T-helper 9 cell (primary cell): ENCODE measurements around the gene YIPF4.
A peak's percentile ranks its signal among the peaks of the same experiment; 100 is the strongest.
"Not testable (repeated sequence)": the region's sequence is repeated elsewhere in the genome, so short reads cannot be mapped to it uniquely, and the experiment has no call there.

ENCODE experiments used
- DNase-seq: peaks from one replicate; pipeline ENCODE4 v3.0.0-alpha.2; 2020

Gene YIPF4

GRCh38 chr2:32289165-32289999 is 11.7 kb downstream of the YIPF4 start:
- no peak for DNase-seq

GRCh38 chr2:32290000-32290339 is 12.3 kb downstream of the YIPF4 start:
- no peak for DNase-seq

GRCh38 chr2:32291746-32292145 is 14.0 kb downstream of the YIPF4 start:
- no peak for DNase-seq

- DNase-seq, result not testable (repeated sequence)
Observed at GRCh38 chr2:32293493-32293892, 15.8 kb downstream of the YIPF4 start.

- DNase-seq, result not testable (repeated sequence)
Observed at GRCh38 chr2:32293966-32294562, 16.4 kb downstream of the YIPF4 start.

GRCh38 chr2:32310577-32310976 is 32.9 kb downstream of the YIPF4 start:
- DNase-seq, result no peak

GRCh38 chr2:32314886-32315285 is 37.2 kb downstream of the YIPF4 start:
- no peak for DNase-seq

- not testable (repeated sequence) for DNase-seq
Observed at GRCh38 chr2:32328679-32329078, 51.0 kb downstream of the YIPF4 start.

- not testable (repeated sequence) for DNase-seq
Observed at GRCh38 chr2:32329180-32329980, 51.7 kb downstream of the YIPF4 start.

GRCh38 chr2:32330136-32330535 is 52.4 kb downstream of the YIPF4 start:
- DNase-seq, result no peak

- DNase-seq, result no peak
Observed at GRCh38 chr2:32342801-32343200, 65.1 kb downstream of the YIPF4 start.

GRCh38 chr2:32350797-32351196 is 73.1 kb downstream of the YIPF4 start:
- not testable (repeated sequence) for DNase-seq

- no peak for DNase-seq
Observed at GRCh38 chr2:32355976-32356680, 78.4 kb downstream of the YIPF4 start.

- peak; percentile 74 for DNase-seq
Observed at GRCh38 chr2:32356681-32357317, 79.1 kb downstream of the YIPF4 start, which contains the start of gene BIRC6. Gene BIRC6, plus strand, starts transcription at chr2:32357023. Its CDS starts 139 bp downstream, at chr2:32357162.

- peak; percentile 14 for DNase-seq
Observed at GRCh38 chr2:32357318-32358110, 79.8 kb downstream of the YIPF4 start.

GRCh38 chr2:32358111-32358482 is 80.4 kb downstream of the YIPF4 start:
- DNase-seq, result peak; percentile 2

GRCh38 chr2:32360416-32360815 is 82.7 kb downstream of the YIPF4 start:
- DNase-seq, result no peak

- DNase-seq, result not testable (repeated sequence)
Observed at GRCh38 chr2:32362997-32363396, 85.3 kb downstream of the YIPF4 start.

- no peak for DNase-seq
Observed at GRCh38 chr2:32363597-32363996, 85.9 kb downstream of the YIPF4 start.

- DNase-seq, result not testable (repeated sequence)
Observed at GRCh38 chr2:32364290-32364689, 86.6 kb downstream of the YIPF4 start.

GRCh38 chr2:32365679-32366078 is 88.0 kb downstream of the YIPF4 start:
- not testable (repeated sequence) for DNase-seq
